ENCODE data around the gene SETSIP.
"Not testable (repeated sequence)": the region's sequence is repeated elsewhere in the genome, so short reads cannot be mapped to it uniquely, and the experiment has no call there.

The SETSIP gene, protein sequence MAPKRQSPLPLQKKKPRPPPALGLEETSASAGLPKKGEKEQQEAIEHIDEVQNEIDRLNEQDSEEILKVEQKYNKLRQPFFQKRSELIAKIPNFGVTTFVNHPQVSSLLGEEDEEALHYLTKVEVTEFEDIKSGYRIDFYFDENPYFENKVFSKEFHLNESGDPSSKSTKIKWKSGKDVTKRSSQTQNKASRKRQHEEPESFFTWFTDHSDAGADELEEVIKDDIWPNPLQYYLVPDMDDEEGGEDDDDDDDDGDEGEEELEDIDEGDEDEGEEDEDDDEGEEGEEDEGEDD

DNA sequence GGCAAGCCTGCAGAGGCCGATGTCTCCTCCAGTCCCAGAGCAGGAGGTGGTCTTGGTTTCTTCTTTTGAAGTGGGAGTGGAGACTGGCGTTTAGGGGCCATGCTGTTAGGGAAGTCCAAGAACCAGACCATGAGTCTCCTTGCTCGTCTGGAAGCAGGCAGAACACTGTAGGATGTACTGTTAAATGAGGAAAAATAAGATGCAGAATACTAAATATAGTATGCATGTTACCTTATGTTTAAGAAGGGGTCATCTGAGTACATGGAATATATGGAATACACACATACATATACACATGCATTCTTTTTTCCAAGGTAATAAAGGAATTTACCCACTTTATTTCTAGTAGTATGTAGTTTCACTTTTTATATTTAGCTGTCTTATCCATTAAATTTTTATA, at the start of gene SETSIP:
Gene SETSIP (minus strand): TSS at position 101 of the 400 bp plus-strand sequence. CDS start 0 bp downstream, at position 101.
- DNase-seq, result no peak

- DNase-seq, result no peak
These were observed 48.7 kb upstream of the SETSIP start for GRCh38 chr1:92123868-92124267.

GRCh38 chr1:92118826-92119225, 43.6 kb upstream of the SETSIP start:
- no peak for DNase-seq

DNA sequence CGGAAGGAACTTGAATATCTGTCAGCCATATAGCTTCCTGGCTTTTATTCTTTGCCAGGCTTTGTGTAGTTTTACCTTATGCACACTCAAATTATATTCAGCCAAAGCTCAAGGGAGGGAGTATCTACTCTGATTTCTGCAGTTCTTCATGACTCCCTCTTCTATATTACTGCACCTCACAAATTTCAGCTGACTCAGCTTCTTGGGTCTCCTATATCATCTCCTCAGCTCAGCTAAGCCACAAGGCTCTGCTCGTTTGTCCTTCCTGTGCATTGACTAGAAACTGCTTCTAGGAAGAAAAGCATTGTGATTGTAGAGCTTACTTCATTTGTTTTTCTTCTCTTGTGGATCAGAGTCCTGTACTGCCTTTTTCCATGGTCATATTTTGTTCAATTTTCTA, 42.3 kb upstream of the SETSIP start:
- no peak for DNase-seq

- DNase-seq, result no peak
These were observed 33.4 kb upstream of the SETSIP start for GRCh38 chr1:92108631-92109030.

GRCh38 chr1:92105546-92106081, 30.4 kb upstream of the SETSIP start:
- DNase-seq, result no peak

GRCh38 chr1:92096317-92096716, 21.1 kb upstream of the SETSIP start:
- no peak for DNase-seq

GRCh38 chr1:92095874-92096273, 20.7 kb upstream of the SETSIP start:
- no peak for DNase-seq

DNA sequence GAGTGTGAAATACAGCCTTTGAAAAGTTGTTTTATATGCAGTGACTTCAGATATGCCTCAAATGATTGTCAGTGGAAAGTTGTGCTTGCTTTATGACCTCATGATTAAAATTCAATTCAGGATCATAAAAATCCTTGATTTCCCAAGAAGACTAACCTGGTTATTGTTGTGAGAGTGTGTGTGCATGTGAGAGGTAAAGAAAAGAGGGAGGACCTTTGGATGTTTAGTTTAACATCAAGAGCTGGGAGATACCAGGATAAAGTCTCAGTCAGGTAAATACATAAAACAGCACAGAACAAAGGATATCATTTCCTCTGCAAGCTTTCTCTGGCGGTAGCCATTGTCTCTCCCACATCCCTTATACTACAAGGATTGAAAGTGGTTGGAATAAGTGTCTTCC, 19.4 kb upstream of the SETSIP start:
- no peak for DNase-seq

DNA sequence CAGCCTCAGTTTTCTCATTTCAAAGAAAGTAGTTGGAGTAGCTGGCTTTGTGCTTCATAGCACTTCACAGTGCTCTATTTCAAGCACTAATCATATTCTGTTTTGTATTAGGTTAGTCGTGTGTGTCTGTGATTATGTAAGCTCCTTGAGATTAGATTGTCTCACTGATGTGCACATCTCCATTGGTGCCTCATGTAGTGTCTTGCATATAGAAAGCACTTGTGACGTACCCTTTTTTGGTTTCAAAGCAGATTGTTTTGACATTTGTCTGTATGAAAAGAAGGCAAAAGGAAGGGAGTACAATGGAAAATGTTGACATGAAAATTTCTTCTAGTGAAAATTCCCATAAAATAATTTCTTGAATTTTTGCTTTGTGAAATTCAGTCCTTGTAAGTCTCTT, 18.9 kb upstream of the SETSIP start:
- no peak for DNase-seq

GRCh38 chr1:92091625-92092024, 16.4 kb upstream of the SETSIP start:
- DNase-seq, result no peak

GRCh38 chr1:92087542-92087941, 12.3 kb upstream of the SETSIP start:
- no peak for DNase-seq

DNA sequence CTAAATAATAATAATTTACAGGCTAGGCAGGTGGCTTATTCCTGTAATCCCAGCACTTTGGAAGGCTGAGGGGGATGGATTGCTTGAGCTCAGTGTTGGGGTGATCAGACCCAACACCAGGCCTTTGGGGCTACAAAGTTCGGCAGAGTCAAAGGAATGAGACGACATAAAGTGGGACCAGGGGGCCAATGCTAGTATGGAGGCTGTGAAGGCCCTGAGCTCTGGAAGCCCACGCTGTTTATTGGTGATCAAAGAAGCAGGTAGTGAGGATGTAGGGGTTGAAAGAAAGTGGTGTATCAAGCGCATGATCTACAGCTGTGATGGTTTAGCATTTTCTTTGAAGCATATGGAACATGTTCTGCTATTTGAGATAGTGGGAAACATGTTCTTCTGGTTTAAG, 10.5 kb upstream of the SETSIP start:
- DNase-seq, result no peak

- DNase-seq, result no peak
These were observed 9.4 kb upstream of the SETSIP start for GRCh38 chr1:92084651-92085050.

DNA sequence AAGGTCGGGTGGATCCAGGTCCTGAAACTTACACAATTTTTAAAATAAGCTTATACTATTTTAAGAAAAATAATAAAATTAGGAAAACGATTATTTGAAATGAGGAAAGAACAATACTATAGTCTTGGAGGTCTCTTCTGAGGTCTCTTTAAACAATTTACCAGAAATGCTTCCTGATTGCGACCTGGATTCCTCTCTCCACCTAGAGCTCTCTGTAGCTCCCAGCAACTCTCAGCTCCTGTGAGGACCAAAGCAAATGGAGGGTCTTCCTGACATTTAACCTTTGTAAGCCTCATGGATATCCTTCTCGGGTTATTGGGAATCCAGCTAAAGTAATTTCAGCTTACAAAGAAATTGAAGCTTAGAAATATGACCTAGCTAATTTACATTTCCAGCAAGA, 5.8 kb upstream of the SETSIP start:
- DNase-seq, result no peak

DNA sequence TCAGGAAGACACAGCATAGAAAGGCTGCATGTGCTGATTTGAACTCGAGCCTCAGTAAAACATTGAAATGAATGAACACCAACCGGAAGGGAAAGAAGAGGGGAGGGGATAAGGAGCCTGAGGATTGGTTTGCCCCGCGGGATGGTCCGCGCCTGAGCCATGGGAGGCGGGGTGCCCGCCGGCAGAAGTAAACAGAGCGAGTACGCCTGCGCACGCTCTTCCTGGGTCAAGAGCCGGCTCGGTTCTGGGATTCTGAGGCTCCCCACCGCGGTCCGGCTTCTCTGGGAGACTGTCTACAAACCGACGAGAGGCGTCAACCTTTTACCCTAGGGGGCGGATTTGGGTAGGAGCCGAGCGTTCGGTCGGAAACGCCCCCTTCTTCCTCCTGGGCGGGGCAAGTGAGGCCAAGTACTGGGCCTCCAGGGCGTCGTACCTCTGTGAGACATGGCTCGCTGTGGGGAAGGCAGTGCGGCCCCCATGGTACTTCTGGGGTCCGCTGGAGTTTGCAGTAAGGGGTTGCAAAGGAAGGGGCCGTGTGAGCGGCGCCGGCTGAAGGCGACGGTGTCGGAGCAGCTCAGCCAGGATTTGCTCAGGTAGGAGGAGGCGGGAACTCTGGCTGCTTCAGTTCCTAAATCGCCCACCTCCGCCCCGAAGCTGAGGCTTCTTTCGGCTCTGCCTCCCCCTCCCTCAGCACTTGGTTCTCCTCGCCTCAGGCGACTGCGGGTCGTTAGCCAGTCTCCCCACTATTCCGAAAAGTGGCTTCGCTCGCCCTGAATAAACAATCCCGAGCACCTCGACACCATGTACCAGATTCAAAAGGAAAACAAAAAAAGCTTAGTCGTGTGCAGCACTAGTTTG, 5.1 kb upstream of the SETSIP start, which contains the start of gene BTBD8:
Gene BTBD8 (plus strand): TSS at position 218 of the 858 bp plus-strand sequence. CDS start 227 bp downstream, at position 445.
- no peak for DNase-seq

GRCh38 chr1:92079441-92079840, 4.2 kb upstream of the SETSIP start:
- no peak for DNase-seq

DNA sequence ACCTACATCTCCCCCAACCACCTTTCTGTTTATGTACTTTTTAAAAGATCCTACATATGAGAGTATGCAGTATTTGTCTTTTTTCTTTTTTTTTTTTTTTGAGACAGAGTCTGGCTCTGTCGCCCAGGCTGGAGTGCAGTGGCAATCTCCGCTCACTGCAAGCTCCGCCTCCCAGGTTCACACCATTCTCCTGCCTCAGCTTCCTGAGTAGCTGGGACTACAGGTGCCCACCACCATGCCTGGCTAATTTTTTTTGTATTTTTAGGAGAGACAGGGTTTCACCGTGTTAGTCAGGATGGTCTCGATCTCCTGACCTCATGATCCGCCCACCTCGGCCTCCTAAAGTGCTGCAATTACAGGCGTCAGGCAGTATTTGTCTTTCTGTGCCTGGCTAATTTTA, 2.9 kb upstream of the SETSIP start:
- DNase-seq, result not testable (repeated sequence)

GRCh38 chr1:92076363-92076762, 1.2 kb upstream of the SETSIP start:
- DNase-seq, result no peak

GRCh38 chr1:92074446-92074845, 765 bp downstream of the SETSIP start:
- not testable (repeated sequence) for DNase-seq

DNA sequence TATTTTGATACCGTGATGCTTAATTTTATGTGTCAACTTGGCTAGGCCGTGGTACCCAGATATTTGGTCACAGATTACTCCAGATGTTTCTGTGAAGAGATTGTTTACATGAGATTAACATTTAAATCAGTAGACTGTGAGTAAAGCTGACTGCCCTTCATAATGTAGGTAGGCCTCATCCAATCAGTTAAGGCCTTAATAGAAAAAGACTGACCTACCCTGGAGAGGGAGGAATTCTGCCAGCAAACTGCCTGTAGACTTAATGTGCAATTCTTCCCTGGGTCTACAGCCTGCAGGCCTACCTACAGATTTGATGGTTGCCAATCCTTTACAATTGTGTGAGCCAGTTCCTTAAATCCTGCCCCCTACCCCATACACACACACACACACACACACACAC, 4.3 kb downstream of the SETSIP start:
- no peak for DNase-seq

DNA sequence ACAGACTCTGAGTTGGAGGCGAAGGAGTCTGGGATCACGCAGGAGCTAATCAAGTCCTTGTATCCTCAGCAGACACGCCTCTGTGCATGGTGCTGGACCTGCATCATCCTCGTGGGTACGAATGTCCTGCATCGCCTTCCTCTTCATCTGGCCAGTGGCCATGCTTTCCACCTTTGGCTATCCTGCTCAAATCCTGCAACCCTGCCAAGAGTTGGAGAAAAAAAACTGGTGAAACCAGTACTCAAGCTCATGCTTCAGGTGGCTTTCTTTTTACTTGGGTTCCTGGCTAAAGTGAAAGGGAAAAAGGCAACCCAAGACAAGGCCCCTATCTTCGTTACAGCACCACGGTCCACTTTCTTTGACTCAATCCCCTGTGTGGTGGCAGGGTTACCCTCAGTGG, 8.9 kb downstream of the SETSIP start:
- DNase-seq, result no peak

DNA sequence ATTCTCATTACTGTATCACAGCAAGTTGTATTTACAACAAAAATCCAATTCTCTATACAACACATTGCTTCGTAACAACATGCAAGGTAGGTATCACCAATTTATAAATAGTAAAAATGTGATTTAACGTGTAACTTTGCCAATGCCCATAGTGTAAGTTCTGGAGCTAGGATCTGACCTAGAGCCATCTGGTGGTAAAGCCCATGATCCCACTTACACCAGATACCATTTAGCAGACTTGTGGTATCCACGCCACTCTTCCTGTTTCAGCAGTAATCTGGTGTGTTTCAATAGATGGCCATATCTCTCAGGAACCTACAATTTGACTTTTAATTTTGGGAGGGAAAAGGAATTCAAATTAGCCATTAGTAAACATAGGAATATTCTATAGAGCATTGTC, 10.2 kb downstream of the SETSIP start:
- no peak for DNase-seq

GRCh38 chr1:92051948-92052347, 23.3 kb downstream of the SETSIP start:
- no peak for DNase-seq

All from NCI-H1048 (cell line).